ENCODE measurements around the gene SH2D1B.

- TF ChIP-seq CTCF (IDR thresholded peaks at IDR 0.05; ENCODE audit: insufficient read depth, low read length) = no peak
- no peak for TF ChIP-seq POLR2AphosphoS5 (IDR thresholded peaks at IDR 0.05; ENCODE audit: low read depth)
- no peak for TF ChIP-seq SPI1 (IDR thresholded peaks at IDR 0.05; ENCODE audit: borderline replicate concordance, low read depth)
- TF ChIP-seq REST (IDR thresholded peaks at IDR 0.05; ENCODE audit: insufficient replicate concordance, low read depth) = no peak
Measured at GRCh38 chr1:162404550-162405160, 7.3 kb downstream of the SH2D1B start.
